ENCODE measurements around the gene AIPL1.
A peak's percentile ranks its signal among the peaks of the same experiment; 100 is the strongest.

Gene AIPL1

DNA sequence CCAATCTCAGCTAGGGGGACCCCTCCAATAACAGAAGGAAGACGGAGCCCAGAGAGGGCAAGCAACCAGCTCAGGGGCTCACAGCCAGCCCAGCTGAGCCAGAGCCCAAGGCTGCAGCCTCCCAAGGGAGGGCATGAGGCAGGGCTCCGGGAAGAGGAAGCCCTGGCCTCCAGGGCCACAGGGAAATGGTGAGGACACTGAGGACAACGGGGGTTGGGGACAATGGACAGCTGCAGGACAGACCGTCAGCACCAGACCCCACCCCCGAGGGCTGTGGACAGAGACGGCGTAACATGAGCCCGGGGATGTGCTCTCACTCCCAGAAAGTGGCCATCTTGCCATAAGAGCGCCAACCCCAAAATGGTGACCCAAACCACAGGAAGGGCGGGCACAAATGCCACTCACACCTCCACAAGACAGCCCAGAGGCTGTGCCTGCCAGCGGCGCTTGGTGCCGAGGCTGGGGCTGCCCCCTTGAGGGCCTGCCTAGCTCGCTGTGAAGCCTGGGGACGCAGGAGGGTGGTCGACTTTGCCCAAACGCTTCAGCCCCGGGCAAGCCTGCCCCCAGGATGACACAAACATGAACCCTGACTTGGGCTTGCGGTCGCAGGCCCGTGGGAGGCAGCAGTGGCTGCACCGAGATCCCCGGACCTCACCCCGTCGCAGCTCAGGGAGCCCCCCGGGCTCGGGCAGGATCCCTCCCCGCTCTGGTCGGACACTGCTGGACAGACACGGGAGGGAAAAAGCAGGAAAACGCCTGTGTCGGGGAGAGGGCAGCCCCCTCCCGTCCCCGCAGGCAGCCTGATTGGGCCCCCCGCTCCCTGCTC, 19.8 kb upstream of the AIPL1 start:
- H3K27ac ChIP-seq, result peak overlapping the region; percentile 64
- TF ChIP-seq, protein P1, sequence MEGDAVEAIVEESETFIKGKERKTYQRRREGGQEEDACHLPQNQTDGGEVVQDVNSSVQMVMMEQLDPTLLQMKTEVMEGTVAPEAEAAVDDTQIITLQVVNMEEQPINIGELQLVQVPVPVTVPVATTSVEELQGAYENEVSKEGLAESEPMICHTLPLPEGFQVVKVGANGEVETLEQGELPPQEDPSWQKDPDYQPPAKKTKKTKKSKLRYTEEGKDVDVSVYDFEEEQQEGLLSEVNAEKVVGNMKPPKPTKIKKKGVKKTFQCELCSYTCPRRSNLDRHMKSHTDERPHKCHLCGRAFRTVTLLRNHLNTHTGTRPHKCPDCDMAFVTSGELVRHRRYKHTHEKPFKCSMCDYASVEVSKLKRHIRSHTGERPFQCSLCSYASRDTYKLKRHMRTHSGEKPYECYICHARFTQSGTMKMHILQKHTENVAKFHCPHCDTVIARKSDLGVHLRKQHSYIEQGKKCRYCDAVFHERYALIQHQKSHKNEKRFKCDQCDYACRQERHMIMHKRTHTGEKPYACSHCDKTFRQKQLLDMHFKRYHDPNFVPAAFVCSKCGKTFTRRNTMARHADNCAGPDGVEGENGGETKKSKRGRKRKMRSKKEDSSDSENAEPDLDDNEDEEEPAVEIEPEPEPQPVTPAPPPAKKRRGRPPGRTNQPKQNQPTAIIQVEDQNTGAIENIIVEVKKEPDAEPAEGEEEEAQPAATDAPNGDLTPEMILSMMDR (conservative IDR thresholded peaks at IDR 0.05), result no peak

DNA sequence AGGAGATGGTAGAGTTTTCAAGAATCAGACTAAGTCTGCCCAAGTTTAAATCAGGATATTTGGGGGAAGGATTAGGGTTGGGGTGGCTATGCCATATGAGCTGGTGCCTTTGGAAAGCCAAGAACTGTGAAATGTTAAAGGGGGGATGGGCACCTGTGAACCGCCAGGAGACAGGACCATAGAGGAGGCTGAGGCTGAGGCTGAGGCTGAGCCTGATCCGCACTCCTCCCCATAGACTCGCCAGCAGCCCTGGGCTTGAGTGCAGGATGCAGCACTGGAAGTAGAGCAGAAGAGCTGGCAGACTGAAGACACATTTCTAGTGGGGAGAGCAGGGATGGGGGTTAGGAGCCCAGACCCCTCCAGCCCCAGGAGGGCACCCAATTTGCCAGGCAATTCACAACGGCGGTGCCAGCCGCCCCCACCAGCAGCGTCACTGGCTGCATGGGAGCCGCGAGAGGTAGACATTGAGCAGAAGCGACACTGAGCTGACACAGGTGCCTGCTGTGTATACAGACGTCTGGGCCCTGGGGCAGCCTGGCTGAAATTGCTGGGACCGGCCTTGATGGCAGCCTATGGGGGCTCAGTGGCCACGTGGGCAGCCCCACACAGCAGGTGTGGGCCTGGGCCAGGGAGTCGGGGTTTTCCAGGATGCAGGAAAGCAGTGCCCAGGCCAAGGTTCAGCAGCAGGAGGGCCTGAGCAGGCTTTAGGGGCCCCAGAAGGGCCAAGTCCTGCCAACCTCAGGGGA, 18.5 kb upstream of the AIPL1 start:
- H3K27ac ChIP-seq, result no peak overlapping the region
- TF ChIP-seq, protein P1 (conservative IDR thresholded peaks at IDR 0.05), result no peak

DNA sequence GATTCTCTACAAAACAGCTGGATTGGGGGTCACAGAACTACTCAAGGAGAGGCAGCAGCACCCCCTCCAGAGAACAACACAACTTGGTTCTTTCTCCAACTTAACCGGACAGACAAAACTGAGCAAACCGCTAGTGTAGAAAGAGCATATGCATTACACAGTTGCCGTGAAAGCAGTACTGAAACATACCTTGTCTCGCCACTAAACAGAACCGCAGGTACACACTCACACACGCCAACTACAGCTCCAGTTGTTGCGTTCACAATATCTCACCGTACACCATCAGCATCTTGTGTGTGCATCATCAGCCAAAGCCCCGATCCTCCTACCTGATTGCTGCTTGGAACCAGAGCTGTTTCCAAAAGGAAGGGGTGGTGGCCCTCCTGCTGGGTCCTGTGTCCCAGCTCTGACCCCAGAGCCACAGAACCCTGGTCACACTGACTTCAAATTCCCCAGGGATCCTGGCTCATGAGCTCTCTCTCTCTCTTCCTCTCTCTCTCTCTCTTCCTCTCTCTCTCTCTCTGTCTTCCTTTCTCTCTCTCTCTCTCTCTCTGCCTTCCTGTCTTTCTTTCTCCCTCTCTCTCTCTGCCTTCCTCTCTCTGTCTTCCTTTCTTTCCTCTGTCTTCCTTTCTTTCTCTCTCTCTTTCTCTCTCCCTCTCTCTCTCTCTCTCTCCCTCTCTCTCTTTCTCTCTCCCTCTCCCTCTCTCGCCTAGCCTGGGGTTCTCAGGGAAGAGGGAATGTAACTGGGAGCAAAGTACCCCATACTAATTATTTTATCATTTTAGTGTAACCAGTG, 17.7 kb upstream of the AIPL1 start:
- no peak overlapping the region for H3K27ac ChIP-seq
- TF ChIP-seq, protein P1 (conservative IDR thresholded peaks at IDR 0.05), result no peak

DNA sequence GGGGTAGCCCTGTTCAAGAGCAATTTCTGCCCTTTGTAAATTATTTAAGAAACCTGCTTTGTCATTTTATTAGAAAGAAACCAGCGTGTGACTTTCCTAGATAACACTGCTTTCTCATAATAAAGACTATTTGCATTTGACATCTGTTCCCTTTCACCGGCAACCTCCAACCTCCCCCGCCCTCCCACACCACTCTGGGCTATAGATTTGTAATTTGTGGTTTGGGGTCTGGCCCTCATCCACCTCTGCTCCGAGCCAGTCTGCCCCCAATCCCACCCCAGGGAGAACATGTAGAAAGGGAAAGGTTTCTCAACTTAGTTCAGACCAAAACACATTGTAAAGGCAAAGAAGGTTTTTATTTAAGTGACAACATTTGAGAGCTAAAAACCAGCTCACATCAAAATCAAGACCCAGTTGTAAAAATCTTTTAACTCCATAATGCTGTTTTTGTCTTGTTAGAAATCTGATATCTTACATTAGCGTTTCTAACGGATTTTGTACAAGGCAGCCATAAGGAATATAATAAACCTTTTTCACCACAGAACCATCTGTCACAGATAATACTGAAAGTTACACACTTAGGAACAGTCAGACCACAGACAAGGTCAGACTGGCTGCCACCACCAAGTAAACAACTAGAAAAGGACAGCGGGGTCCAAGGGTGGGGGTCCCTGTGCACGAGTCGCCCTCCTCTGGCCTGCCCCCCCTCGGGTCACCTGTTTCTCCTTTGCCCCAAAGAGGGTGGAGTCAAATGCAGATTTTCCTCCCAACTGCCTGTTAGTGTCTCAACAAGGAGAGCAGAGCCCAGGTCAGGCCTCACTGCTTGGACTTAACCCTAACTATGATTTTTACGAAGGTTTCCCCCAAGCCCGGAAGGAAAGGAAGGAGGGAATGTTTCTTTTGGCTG, 16.3 kb upstream of the AIPL1 start:
- TF ChIP-seq, protein P1 (conservative IDR thresholded peaks at IDR 0.05), result no peak
- H3K27ac ChIP-seq, result no peak overlapping the region

DNA sequence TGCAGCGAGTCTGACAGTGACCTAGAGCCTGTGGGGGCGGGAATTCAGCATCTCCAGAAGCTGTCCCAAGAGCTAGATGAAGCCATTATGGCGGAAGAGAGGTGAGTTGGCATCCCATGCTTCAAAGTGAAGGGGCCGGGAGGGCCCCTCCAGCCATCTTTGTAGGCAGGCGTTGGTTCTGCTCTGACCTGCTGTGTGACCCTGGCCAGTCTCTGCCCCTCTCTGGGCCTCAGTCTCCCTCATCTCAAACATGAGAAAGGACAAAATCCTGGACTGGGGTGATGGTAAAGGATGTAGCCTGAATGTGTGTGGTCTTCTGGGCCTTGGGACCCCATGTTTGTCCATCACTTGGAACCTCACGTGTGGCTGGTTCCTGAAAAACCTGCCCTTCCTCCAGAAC, 14.4 kb upstream of the AIPL1 start:
- no peak overlapping the region for H3K27ac ChIP-seq

DNA sequence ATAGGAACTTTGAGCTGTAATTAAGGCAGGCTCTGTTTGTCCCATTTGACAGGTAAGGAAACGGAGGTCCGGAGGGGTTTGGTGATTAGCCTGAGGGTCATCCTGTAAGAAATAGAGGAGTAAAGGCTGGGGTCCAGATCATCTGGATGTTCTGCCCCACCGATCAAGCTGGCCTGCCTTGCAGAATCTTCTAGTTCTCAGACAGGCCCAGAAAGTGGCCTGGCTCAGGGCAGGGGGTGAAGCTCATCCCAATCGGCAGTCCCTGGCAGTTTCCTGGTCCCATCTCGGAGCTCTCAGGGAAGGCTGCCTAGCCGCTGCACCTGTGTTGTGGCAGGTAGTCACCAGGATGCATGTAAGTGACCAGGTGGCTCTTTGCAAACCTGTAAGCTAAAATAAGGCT, 13.6 kb upstream of the AIPL1 start:
- H3K27ac ChIP-seq, result no peak overlapping the region
- TF ChIP-seq, protein P1 (conservative IDR thresholded peaks at IDR 0.05), result no peak

More for the DNA sequence above, 14.4 kb upstream of the AIPL1 start:
- TF ChIP-seq, protein P1 (conservative IDR thresholded peaks at IDR 0.05), result no peak
